SKM-1 (cell line): ENCODE measurements around the gene PARP3.
"Not testable (repeated sequence)": the region's sequence is repeated elsewhere in the genome, so short reads cannot be mapped to it uniquely, and the experiment has no call there.

Experiments
- DNase-seq: peaks from one replicate; lab custom pipeline; 2025; ENCODE audit not compliant: unreplicated experiment; lab: John Stamatoyannopoulos, UW

Gene PARP3

DNA sequence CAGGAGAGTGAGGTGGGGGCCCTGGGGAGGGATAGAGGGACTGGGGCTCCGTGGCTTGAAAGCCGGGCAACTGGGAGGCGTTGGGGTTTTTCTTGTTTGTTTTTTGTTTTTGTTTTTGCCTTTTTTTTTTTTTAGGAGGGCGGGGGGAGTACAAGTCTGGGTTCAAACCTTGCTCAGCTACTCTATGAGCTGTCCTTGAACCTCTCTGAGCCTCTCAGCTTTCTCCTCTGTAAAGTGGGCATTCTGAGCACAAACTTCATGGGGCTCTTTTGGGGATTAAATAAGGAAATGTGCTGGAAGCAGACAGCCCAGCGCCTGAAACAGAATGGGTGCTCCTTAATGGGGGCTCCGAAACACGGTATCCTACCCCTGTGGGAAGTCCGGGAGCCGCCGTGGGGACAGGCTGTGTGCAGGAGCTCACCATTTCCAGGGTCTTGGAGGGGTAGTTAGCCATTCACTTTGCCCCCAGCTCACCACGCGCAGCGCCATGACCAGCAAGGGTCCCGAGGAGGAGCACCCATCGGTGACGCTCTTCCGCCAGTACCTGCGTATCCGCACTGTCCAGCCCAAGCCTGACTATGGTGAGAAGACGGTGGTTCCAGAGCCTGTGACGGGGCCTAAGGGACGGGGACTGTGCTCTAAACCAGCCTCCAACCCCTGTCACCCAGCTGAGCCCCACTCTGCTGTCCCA, 41.6 kb downstream of the PARP3 start:
- no peak for DNase-seq

DNA sequence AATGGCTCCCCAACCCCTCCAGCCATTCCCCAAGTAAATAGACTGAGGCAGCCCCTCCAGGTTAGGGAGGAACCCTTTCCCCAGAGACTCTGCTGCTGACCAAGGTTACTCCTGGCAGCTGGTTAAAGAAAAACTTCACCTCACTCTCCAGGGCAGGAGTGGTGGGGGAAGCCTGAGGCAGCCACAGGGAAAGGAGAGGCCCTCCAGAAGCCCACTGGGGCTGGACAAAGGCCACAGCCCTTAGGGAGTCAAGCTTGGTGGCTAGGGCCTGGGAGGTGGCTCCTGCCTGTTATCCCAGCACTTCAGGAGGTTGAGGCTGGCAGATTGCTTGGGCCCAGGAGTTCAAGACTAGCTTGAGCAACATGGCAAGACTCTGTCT, 42.1 kb downstream of the PARP3 start:
- no peak for DNase-seq

DNA sequence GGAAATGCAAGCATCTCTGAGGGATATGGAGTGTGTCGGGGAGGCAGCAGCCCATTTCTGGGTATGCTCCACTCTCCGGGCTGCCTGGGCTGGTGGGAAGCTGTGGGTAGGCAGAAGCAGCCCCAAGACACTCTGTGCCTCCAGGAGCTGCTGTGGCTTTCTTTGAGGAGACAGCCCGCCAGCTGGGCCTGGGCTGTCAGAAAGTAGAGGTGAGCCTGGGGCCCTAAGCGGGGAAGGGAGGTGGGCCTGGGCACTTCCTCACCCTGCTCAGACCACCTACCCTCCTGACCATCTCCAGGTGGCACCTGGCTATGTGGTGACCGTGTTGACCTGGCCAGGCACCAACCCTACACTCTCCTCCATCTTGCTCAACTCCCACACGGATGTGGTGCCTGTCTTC, 42.9 kb downstream of the PARP3 start:
- no peak for DNase-seq

DNA sequence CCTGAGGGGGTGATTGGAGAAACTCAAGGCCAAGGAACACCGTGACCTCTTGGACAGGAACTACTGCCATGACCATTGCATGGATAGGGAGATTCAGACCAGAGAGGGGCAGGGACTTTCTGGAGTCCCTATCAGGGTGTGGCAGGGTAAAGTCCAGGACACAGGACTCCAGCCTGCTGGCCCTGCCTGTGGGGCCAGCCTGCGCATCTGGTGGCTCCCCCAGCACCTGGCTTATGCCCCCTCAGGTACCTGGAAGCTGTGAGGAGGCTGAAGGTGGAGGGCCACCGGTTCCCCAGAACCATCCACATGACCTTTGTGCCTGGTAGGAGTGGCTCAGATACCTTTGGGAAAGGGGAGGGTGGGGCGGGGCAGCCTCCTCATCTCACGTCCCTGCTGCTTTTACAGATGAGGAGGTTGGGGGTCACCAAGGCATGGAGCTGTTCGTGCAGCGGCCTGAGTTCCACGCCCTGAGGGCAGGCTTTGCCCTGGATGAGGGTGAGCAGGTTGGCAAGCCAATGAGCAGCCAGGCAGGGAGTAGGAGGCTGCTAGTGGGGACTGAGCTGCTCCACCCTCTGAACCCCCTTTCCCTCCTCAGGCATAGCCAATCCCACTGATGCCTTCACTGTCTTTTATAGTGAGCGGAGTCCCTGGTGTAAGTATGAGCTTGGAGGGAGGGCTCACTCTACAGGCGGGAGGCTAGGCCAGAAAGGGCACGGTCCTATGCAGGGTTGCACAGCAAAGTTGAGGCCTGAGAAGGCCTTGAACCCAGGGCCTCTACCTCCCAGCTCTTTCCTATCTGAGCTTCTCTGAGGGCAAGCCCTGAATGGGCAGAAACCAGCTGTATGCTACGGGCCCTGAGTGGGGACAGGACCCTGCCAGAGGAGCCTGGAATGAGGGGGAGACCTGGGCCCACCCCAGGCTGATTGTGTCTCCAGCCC, 44.1 kb downstream of the PARP3 start:
- no peak for DNase-seq

DNA sequence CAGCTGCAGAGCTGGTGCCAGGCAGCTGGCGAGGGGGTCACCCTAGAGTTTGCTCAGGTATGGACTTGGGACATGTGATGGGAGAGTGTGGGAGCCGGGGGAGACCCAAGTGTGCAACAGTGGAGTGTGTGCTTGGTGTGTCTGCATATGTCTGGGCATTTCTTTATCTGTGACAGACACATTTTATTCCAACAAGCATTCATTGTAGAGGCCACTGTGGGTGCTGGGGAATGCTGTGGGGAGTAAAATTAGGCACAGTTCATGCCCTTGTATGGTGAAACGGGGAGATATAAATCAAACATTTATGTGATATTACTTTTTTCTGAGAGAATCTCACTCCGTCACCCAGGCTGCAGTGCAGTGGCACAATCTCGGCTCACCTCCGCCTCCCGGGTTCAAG, 45.4 kb downstream of the PARP3 start:
- DNase-seq: no peak

DNA sequence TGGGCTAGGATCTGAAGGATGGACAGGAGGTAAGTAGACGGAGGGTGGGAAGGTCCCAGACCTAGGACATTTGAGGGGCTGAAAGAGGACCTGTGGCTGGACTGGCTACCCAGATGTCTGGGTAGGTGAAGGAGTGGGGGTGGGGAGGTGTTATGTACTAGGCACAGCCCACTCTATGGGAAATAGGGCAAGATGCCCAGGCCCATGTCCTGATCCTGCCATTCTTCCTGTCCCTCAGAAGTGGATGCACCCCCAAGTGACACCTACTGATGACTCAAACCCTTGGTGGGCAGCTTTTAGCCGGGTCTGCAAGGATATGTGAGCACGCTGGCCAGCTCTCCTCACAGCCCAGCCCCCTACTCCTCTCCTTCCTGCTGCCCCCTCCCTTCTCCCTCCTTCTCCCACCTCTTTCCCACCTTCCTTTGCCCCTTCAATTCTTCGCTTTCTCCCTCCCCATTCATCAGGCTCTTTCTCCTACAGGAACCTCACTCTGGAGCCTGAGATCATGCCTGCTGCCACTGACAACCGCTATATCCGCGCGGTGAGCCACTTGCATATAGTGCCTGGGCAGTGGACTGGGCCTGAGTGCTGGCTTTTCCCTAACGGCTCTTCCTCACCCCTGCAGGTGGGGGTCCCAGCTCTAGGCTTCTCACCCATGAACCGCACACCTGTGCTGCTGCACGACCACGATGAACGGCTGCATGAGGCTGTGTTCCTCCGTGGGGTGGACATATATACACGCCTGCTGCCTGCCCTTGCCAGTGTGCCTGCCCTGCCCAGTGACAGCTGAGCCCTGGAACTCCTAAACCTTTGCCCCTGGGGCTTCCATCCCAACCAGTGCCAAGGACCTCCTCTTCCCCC, 46.4 kb downstream of the PARP3 start:
- no peak for DNase-seq

DNA sequence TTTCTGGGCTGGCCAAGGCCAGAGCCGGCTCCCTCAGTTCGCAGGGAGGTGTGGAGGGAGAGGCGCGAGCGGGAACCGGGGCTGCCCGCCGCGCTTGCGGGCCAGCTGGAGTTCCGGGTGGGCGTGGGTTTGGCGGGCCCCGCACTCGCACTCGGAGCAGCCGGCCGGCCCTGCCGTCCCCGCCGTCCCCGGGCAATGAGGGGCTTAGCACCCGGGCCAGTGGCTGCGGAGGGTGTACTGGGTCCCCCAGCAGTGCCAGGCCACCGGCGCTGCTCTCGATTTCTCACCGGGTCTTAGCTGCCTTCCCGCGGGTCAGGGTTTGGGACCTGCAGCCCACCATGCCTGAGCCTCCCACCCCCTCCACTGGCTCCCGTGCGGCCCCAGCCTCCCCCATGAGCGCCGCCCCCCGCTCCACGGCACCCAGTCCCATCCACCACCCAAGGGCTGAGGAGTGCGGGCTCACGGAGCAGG, 48.4 kb downstream of the PARP3 start:
- DNase-seq: not testable (repeated sequence)

DNA sequence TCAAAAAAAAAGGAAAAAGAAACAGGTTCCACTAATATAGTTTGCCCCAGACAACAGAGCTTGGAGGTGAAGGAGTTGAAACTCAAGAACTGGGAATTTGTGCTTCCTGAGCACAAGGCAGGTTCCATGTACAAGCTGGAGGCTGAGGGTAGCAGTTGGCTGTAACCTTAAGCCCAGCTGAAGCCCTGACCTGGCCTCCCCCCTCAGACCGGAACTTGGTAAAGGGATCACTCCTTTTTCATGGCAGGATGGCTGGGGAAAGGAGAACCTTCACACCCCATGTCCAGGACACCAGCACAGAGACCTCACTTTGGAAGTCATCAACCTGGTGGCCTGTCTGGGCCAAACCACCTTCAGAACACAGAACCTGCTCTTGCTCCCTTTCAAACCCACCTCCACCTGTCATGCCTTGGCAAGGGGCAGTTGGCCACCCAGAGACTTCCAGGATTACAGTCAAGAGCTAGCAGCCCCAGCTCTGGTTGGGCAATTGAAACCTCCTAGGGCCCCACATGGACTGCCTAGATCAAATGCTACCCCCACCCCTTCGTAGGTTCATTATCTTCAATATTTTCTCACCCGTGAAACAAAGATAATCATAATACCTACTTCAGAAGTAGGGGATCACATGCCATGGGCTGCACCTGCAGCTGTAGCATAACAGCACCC, 50.0 kb downstream of the PARP3 start:
- DNase-seq: no peak

DNA sequence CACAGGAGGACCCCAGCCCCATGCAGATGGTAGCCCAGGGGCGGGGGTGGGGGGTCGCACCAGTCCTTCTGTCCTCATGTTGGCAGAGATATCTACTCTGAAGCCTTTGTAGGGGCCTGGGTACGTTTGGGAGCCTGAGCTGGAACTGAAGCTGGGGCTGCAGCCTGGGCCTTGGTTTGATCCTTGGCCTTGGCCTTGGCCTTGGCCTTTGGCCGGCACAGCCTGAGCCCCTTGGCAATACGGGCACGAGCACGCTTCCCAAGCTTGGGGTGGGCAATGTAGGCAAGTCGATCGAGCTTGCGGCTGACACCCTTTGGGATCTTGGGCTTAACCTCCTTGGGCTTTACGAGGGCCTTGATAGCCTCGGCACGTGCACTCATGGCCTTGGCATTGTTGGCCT, 51.5 kb downstream of the PARP3 start:
- DNase-seq: not testable (repeated sequence)

DNA sequence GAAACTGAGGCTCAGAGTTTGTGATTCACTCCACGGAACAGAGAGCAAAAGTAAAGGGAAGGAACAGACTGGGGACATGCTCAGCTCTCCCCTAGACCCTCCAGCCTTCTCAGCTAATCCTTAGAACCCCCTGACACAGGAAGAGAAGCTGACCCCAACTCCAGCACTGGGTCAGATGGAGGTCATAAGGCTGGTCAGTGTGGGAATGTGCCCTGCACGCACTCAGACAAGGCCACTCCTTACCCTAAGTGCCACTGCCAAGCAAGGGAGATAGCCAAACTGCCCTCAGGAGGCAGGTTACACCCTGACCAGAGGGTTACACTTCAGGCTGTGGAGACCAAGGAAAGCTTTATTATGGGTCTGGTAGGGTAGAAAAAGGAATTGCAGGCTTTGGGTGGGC, 52.4 kb downstream of the PARP3 start:
- DNase-seq: no peak

DNA sequence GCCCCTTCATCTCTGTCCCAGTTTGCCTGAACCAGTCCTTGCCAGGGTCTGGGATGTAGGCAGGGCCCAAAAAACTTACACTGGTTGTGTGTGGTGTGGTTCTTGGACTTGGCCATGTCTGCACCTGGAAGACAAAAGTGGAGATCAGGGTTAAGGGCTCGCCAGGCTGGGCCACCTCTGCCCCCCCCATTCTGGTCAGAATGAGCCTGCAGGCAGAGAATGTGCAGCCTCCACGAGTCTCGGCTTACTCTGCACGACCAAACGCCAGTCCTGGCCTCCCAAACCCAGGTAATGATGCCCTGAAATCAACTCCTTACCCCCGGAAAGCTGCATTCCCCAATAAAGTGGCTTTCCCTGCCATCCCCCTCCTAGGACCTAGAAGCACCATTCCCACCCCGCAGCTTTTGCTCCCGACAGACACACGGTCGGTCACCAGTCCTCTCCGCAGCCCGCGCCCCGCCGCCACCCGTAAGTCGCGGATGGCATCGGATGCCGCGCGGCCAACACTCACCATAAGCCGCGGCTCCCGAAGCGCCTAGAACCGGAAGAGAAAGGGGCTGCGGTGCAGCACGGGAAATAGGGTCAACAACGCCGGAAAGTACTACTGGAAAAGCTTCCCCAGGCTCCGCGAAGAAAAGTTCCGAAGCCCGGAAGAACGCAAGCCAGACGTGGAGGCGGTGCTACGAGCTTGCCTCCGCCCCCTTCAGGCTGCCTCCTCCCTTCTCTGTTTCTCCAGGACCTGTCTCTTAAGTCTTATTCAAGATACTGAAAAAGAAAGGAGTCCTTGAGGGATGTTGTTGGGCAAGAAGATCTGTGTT, 53.4 kb downstream of the PARP3 start, which contains the start of gene RPL29:
TSS of gene RPL29 (minus strand) at position 550 of the 818 bp plus-strand sequence. CDS start at position 116, 434 bp downstream.
- peak; percentile 96 for DNase-seq

DNA sequence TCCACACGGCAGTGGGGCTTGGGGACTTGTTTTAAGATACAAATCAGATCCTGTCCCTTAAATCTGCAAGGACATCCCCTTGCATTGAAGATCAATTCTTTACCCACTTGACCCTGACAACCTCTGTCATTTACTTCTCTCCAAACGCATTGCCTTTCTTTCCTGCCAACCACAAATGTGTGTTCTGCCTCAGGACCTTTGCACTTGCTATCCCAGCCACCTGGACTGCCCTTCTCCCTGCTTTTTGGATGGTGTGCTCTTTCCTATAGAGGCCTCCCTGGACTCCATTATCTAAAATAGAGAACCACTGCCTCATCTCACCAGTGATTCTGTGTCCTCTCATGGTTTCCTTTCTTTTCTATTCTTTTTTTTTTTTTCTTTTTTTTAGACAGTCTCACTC, 55.0 kb downstream of the PARP3 start:
- DNase-seq: no peak

DNA sequence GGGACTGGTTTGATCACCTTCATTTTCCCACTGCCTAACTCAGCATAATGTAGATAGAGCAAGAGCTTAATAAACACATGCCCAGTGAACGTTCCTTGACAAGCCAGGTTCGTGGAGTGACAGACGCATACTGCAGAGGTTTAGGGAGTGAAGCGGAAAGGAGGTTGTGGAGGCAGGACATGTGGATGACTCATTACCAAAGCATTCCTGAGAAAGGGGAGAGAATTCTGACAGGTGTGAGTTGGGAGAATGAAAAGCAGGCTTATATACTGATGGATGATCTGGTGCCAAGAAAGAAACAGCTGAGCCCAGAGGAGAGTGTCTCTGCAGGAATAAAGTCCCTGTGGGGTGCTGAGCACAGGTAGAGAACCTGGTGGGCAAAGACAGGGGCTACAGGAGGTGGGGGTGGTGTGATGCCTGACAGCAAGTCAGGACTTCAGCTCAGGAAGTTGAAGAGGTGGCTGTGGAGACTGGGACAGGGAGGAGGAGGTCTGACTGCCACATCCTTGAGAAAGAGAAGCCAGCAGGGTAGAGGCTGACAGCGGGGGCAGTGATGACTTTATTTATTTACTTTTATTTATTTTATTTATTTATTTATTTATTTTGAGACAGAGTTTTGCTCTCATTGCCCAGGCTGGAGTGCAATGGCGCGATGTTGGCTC, 55.9 kb downstream of the PARP3 start:
- DNase-seq: no peak
